ENCODE results near the gene ATP9B.

ATP9B gene
- total RNA-seq = 73.8 to 188 (median 128) reads per million in 17 experiments

- peak; percentile 99 to 100 (median 100) for DNase-seq
Observed at GRCh38 chr18:79068937-79069716, at the start of gene ATP9B. ATP9B (plus strand) TSS chr18:79069394; CDS start chr18:79069411, 17 bp downstream.

GRCh38 chr18:79019881-79020280 is 49.3 kb upstream of the ATP9B start:
- DNase-seq = no peak

- DNase-seq = no peak
Observed at GRCh38 chr18:79022603-79023002, 46.6 kb upstream of the ATP9B start.

- no peak for DNase-seq
Observed at GRCh38 chr18:79026491-79026890, 42.7 kb upstream of the ATP9B start.

GRCh38 chr18:79030680-79031079 is 38.5 kb upstream of the ATP9B start:
- DNase-seq = no peak

GRCh38 chr18:79042276-79042675 is 26.9 kb upstream of the ATP9B start:
- DNase-seq = no peak

- DNase-seq = no peak
Observed at GRCh38 chr18:79043288-79043687, 25.9 kb upstream of the ATP9B start.

GRCh38 chr18:79046522-79046921 is 22.7 kb upstream of the ATP9B start:
- no peak for DNase-seq

- no peak for DNase-seq
Observed at GRCh38 chr18:79047556-79048244, 21.5 kb upstream of the ATP9B start.

GRCh38 chr18:79048245-79048632 is 21.0 kb upstream of the ATP9B start:
- no peak for DNase-seq

- no peak for DNase-seq
Observed at GRCh38 chr18:79049506-79049905, 19.7 kb upstream of the ATP9B start.

- no peak for DNase-seq
Observed at GRCh38 chr18:79050005-79050404, 19.2 kb upstream of the ATP9B start.

GRCh38 chr18:79056827-79057367 is 12.3 kb upstream of the ATP9B start:
- DNase-seq = no peak

- DNase-seq = peak in 2 of 4 experiments; percentile 23 to 32
Observed at GRCh38 chr18:79058007-79058406, 11.2 kb upstream of the ATP9B start.

GRCh38 chr18:79062806-79063205 is 6.4 kb upstream of the ATP9B start:
- no peak for DNase-seq

GRCh38 chr18:79064228-79064627 is 5.0 kb upstream of the ATP9B start:
- no peak for DNase-seq

GRCh38 chr18:79065802-79066201 is 3.4 kb upstream of the ATP9B start:
- DNase-seq = no peak

GRCh38 chr18:79067611-79068010 is 1.6 kb upstream of the ATP9B start:
- no peak for DNase-seq

- no peak for DNase-seq
Observed at GRCh38 chr18:79068341-79068936, 755 bp upstream of the ATP9B start.

GRCh38 chr18:79069717-79070151 is 540 bp downstream of the ATP9B start:
- peak in 3 of 4 experiments; percentile 35 to 62 (median 62) for DNase-seq

GRCh38 chr18:79070486-79070885 is 1.3 kb downstream of the ATP9B start:
- peak in 1 of 4 experiments; percentile 22 for DNase-seq

- DNase-seq = peak; percentile 59 to 96 (median 80)
Observed at GRCh38 chr18:79071037-79071436, 1.8 kb downstream of the ATP9B start.

All from suppressor macrophage (primary cell).